Measurements from ENCODE around the gene CCDC89. TPM values are rescaled to one million over a fixed set of nuclear protein-coding genes. Genes with fewer than 3 reads are reported as not detected.
A peak's percentile ranks its signal among the peaks of the same experiment; 100 is the strongest.
"Not testable (repeated sequence)": the region's sequence is repeated elsewhere in the genome, so short reads cannot be mapped to it uniquely, and the experiment has no call there.

CCDC89 gene
- total and polyA plus RNA-seq, 2 experiments from 2014 or later, result 0.31 TPM; not detected in 1

DNA sequence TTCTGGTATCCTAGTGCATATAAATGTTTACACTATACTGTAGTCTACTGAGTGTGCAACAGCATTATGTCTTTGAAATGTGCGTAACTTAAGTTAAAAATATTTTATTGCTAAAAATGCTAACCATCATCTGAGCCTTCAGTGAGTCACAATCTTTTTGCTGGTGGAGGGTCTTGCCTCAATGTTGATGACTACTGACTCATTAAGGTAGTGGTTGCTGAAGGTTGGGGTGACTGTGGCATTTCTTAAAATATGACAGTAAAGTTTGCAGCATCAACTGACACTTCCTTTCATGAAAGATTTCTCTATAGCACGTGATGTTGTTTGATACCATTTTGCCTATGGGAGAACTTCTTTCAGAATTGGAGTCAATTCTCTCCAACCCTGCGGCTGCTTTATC is 12.6 kb downstream of the CCDC89 start:
- Mint-ChIP-seq H3K4me1 (peaks cover 8% of the 10 kb centered on the region; the same call in 1 of the 3 replicates), H3K36me3 (ENCODE audit: low read depth) (peaks cover 6% of the 10 kb centered on the region; the same call in 1 of the 3 replicates), H3K9me3 (peaks cover 20% of the 10 kb centered on the region; the same call in 2 of the 3 replicates), H3K4me3 (no peak overlapping the region), H3K27me3 (ENCODE audit: insufficient read depth, low read depth, poor library complexity) (peaks cover 3% of the 10 kb centered on the region), H3K27ac (no peak overlapping the region)
- no peaks in the 10 kb centered on the region for H3K79me2 ChIP-seq (replicated peaks; ENCODE audit: insufficient read depth)
- no peaks in the 10 kb centered on the region for H3K9me2 ChIP-seq (ENCODE audit: insufficient read depth)
- no peak overlapping the region for H3K27ac ChIP-seq (ENCODE audit: low read depth)
- H3K36me3 ChIP-seq (ENCODE audit: insufficient read depth), result no peaks in the 10 kb centered on the region
- H3K27me3 ChIP-seq (ENCODE audit: insufficient read depth), result peaks cover 33% of the 10 kb centered on the region; the same call in 1 of the 2 replicates
- DNase-seq (ENCODE audit: low spot score) (no peak), ATAC-seq (no peak)
- H3K4me2 ChIP-seq, result no peak overlapping the region
- H2AFZ ChIP-seq, result no peak overlapping the region
- H4K20me1 ChIP-seq (replicated peaks; ENCODE audit: insufficient read depth), result no peaks in the 10 kb centered on the region
- no peak overlapping the region for H3K4me3 ChIP-seq
- TF ChIP-seq ZNF114 (CRISPR knock-in tag; IDR thresholded peaks at IDR 0.05), result no peak
- TF ChIP-seq, protein P1, sequence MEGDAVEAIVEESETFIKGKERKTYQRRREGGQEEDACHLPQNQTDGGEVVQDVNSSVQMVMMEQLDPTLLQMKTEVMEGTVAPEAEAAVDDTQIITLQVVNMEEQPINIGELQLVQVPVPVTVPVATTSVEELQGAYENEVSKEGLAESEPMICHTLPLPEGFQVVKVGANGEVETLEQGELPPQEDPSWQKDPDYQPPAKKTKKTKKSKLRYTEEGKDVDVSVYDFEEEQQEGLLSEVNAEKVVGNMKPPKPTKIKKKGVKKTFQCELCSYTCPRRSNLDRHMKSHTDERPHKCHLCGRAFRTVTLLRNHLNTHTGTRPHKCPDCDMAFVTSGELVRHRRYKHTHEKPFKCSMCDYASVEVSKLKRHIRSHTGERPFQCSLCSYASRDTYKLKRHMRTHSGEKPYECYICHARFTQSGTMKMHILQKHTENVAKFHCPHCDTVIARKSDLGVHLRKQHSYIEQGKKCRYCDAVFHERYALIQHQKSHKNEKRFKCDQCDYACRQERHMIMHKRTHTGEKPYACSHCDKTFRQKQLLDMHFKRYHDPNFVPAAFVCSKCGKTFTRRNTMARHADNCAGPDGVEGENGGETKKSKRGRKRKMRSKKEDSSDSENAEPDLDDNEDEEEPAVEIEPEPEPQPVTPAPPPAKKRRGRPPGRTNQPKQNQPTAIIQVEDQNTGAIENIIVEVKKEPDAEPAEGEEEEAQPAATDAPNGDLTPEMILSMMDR (conservative IDR thresholded peaks at IDR 0.05; ENCODE audit: low read depth in 2 of 2), result no peak
- peaks cover 5% of the 10 kb centered on the region; the same call in 1 of the 2 replicates for H3K4me1 ChIP-seq (ENCODE audit: insufficient read depth)
- no peaks in the 10 kb centered on the region for H3F3A ChIP-seq (replicated peaks; ENCODE audit: low read depth)

GRCh38 chr11:85672105-85672902 is 13.7 kb downstream of the CCDC89 start:
- ATAC-seq (peak; percentile 62), DNase-seq (ENCODE audit: low spot score) (peak; percentile 46)
- 0 out of 2 replicates have a peak, but pooled peaks cover under 1% of the 10 kb centered on the region for H3K4me1 ChIP-seq (ENCODE audit: insufficient read depth)
- H3K4me3 Mint-ChIP-seq, result no peak overlapping the region
- H3K27ac Mint-ChIP-seq, result no peak overlapping the region
- no peak overlapping the region for H3K27ac ChIP-seq (ENCODE audit: low read depth)
- 0 out of 3 replicates have a peak, but pooled peaks cover 3% of the 10 kb centered on the region for H3K4me1 Mint-ChIP-seq
- peaks cover 6% of the 10 kb centered on the region; the same call in 1 of the 3 replicates for H3K36me3 Mint-ChIP-seq (ENCODE audit: low read depth)
- no peaks in the 10 kb centered on the region for H3K79me2 ChIP-seq (replicated peaks; ENCODE audit: insufficient read depth)
- no peak for TF ChIP-seq CREB1 (CRISPR knock-in tag; IDR thresholded peaks at IDR 0.05; ENCODE audit: low read depth)
- no peak for TF ChIP-seq ETS1 (IDR thresholded peaks at IDR 0.05)
- no peak for TF ChIP-seq NANOG (IDR thresholded peaks at IDR 0.05; ENCODE audit: borderline replicate concordance)
- TF ChIP-seq ZNF331 (CRISPR knock-in tag; IDR thresholded peaks at IDR 0.05; ENCODE audit: low read depth), result no peak
- TF ChIP-seq POLR2AphosphoS5 (IDR thresholded peaks at IDR 0.05; ENCODE audit: low read depth), result no peak
- no peak for TF ChIP-seq STAT1 (IDR thresholded peaks at IDR 0.05; ENCODE audit: unreplicated experiment)
- no peaks in the 10 kb centered on the region for H3K36me3 ChIP-seq (ENCODE audit: insufficient read depth)
- no peaks in the 10 kb centered on the region for H4K20me1 ChIP-seq (replicated peaks; ENCODE audit: insufficient read depth)
- H3K27me3 Mint-ChIP-seq (ENCODE audit: insufficient read depth, low read depth, poor library complexity), result peaks cover 3% of the 10 kb centered on the region
- H3K9me3 Mint-ChIP-seq, result peaks cover 20% of the 10 kb centered on the region; the same call in 2 of the 3 replicates
- peaks cover 33% of the 10 kb centered on the region; the same call in 1 of the 2 replicates for H3K27me3 ChIP-seq (ENCODE audit: insufficient read depth)
- H3K4me3 ChIP-seq, result no peak overlapping the region
- no peaks in the 10 kb centered on the region for H3F3A ChIP-seq (replicated peaks; ENCODE audit: low read depth)
- no peak overlapping the region for H2AFZ ChIP-seq
- H3K9me2 ChIP-seq (ENCODE audit: insufficient read depth), result no peaks in the 10 kb centered on the region
- no peak overlapping the region for H3K4me2 ChIP-seq

GRCh38 chr11:85670949-85671663 is 14.9 kb downstream of the CCDC89 start:
- not testable (repeated sequence) for H3K79me2 ChIP-seq (replicated peaks; ENCODE audit: insufficient read depth); H3K36me3 Mint-ChIP-seq (ENCODE audit: low read depth); H3K4me2 ChIP-seq; H3F3A ChIP-seq (replicated peaks; ENCODE audit: low read depth); H3K4me3 ChIP-seq; ATAC-seq; DNase-seq (ENCODE audit: low spot score); H2AFZ ChIP-seq; H3K4me3 Mint-ChIP-seq; H3K36me3 ChIP-seq (ENCODE audit: insufficient read depth); H3K27me3 Mint-ChIP-seq (ENCODE audit: insufficient read depth, low read depth, poor library complexity); H4K20me1 ChIP-seq (replicated peaks; ENCODE audit: insufficient read depth); H3K4me1 ChIP-seq (ENCODE audit: insufficient read depth); H3K27ac Mint-ChIP-seq; H3K27ac ChIP-seq (ENCODE audit: low read depth); H3K9me2 ChIP-seq (ENCODE audit: insufficient read depth); H3K4me1 Mint-ChIP-seq
- H3K9me3 Mint-ChIP-seq, result peaks cover 20% of the 10 kb centered on the region; the same call in 2 of the 3 replicates
- peaks cover 33% of the 10 kb centered on the region; the same call in 1 of the 2 replicates for H3K27me3 ChIP-seq (ENCODE audit: insufficient read depth)

Measured in GM23338 (cell line).